Endometrium (tissue), 2 donors: ENCODE measurements around the gene AK6.
"Not testable (repeated sequence)": the region's sequence is repeated elsewhere in the genome, so short reads cannot be mapped to it uniquely, and the experiment has no call there.

ENCODE experiments used
- FAIRE-seq: peaks from 2 replicates; lab custom pipeline; 2012; peaks lifted over from hg19 to GRCh38; lab: Jason Lieb, UNC
- donor health status: control.
- donor health status: control.

AK6 gene

DNA sequence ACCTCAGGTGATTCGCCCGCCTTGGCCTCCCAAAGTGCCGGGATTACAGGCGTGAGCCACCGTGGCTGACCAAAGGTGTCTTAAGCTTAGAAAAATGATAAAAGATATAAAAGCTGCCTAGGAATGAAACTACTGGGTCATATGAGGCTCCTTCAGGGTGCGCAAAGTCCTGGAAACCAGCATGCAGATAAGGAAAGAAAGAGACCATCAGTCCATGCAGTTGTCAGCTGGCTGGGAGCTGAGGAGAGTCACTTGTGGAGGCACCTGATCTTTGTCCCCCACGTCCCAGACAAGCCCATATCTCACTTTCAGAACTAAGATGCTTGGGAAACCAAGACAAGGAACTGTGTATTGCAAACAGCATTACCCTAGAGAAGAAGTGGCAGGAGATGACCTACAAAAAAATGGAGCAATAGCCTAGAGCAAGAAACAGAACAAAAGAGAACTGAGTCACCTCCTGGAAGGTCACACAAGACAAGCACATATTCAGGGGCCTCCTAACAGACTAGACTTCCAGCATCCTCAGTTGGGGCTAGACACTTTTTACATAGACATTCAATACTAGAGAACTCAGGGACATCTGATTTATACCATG, 33.9 kb downstream of the AK6 start:
- no peak for FAIRE-seq

DNA sequence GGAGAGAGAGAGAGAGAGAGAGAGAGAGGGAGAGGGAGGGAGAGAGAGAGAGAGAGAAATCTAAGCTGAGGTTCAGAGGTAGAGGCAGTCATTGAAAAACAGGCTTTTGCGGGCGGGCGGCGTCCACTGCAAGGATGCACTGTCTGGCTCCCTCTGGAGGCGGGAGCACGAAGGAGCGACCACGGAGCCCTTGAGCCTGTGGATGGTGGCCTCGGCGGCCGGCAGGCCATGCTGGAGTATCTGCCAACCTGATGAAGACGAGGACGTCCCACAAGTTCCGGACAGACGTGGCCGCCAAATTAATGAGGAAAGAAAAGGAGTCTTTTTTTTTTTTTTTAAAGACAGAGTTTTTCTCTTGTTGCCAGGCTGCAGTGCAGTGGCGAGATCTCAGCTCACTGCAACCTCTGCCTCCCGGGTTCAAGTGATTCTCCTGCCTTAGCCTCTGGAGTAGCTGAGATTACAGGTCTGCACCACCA, 34.5 kb downstream of the AK6 start:
- FAIRE-seq, result no peak

DNA sequence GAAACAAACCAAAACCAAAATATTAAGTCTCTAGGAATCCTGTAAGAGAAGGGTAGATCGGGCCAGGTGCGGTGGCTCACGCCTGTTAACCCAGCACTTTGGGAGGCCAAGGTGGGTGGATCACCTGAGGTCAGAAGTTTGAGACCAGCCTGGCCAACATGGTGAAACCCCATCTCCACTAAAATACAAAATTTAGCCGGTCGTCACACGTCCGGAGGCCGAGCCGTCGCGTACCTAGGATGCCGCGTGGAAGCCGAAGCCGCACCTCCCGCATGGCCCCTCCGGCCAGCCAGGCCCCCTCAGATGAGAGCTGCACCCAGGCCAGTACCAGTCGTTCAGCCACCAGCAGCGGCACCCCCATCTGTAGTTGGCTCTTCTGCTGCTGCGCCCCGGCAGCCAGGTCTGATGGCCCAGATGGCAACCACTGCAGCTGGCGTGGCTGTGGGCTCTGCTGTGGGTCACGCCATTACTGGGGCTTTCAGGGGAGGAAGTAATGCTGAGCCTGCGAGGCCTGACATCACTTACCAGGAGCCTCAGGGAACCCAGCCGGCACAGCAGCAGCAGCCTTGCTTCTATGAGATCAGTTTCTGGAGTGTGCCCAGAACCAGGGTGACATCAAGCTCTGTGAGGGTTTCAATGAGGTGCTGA, 35.5 kb downstream of the AK6 start:
- not testable (repeated sequence) for FAIRE-seq

GRCh38 chr5:69331528-69332445, 37.5 kb downstream of the AK6 start:
- no peak for FAIRE-seq

DNA sequence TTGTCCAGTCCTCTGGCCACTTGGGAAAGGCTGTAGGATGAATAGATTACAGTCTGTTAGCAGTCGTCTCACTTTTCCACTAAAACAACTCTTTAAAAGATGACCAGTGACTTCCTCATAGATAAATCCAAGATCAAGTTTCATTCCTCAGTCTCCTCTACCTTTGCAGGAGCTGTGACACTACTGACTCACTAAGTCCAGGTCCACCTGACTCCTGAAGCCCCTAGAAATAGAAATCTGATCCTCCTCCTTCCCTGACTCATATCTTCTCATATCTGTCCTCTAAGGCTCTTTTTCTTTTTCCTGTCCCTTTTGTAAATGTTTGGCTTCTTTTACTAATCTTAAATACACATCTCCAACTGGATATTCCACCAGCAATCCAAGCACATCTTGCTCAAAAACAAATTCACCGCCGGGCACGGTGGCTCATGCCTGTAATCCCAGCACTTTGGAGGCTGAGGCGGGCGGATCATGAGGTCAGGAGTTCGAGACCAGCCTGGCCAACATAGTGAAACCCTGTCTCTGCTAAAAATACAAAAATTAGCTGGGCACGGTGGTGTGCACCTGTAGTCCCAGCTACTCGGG, 39.3 kb downstream of the AK6 start:
- no peak for FAIRE-seq

GRCh38 chr5:69326365-69326764, 43.0 kb downstream of the AK6 start:
- no peak for FAIRE-seq

DNA sequence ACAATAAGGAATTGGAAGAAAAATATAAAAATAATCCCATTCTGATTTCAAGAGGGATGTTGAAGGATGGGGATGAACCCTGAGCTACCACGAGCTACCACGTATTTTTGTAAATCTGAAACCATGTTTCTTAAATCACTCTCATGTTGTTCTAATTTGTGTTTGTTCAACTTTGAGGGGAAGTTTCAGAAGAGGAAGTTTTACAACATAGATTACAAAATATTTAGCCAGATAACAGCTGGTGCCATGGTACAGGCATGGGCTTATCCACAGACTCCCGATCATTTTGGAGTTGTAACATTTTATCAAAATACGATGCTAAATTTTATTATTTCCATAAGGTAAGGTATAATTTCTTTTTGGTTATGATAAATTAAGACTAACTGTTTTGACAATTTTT, 51.9 kb downstream of the AK6 start:
- FAIRE-seq, result no peak

DNA sequence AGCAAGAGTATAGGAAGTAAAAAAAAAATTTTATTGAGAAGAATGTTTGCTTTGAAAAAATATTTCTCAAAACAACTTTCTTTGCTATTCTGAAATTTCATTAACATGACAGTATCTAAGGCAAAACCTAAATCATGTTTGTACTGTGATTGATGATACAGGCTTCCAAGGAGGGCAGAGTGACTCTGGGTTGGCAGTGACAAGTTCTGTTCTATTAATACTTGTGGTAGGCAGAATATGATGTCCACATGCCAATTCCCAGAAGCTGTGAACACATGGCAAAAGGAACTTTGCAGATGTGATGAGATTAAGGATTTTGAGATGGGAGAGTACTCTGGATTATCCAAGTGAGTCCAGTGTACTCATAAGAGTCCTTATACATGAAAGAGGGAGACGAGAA, 53.3 kb downstream of the AK6 start:
- no peak for FAIRE-seq

DNA sequence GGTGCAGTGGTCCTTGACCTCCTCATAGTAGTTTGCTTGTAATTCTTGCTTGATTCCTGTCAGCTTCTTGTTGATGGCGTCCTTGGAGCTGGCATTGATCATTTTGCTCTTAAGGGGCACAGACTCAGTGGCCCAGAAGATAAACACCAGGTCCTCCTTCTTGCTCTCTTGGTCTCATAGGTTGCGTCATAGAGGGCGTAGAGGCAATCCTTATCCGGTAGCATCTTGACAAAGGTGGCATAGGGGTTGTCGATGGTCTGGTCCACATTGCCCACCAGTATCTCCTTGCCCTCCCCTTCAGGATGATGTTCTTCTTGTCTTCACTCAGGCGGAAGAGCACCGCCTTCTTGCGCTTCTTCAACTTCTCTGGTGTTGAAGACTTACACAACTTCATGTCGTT, 55.9 kb downstream of the AK6 start:
- FAIRE-seq, result no peak

DNA sequence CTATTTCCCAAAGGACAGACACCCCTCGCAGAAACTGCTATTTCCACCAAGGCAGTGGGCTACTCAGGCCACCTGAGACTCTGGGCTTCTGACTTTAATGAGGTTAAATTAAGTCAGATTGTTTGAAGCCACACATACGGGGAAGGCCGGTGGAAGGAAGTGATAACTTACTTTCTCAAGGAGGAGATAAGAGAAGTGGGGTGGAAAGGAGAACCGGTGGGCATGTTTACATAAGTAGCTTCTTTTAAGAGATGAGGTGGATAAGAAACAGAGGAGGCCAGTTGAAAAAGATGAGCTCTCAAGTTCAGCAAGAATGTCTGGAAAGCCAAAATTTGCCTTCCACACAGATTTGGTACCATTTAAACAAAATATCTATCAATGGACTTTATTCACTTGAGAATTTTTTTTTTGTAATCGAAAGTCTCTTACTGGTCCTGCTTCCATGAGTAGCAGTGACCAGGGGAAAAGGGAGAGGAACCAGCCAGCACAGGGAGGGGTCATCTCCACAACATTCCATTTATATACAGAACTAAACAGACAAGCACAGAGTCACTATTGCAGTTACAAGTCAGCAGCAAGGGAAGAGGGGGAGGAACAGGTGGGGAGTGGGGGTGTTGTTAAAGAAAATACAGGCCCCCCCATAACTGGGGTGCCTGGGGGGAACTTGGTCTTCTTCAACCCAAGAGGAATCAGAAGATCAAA, 56.7 kb downstream of the AK6 start:
- FAIRE-seq, result no peak

DNA sequence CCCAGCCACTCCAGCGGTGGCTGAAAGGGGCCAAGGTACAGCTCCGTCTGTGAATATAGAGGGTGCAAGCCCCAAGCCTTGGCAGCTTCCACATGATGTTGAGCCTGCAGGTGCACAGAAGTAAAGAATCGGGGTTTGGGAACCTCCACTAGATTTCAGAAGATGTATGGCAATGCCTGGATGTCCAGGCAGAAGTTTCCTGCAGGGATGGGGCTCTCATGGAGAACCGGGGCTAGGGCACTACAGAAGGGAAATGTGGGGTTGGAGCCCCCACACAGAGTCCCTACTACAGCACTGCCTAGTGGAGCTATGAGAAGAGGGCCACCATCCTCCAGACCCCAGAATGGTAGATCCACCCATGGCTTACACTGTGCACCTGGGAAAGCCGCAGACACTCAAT, 59.9 kb downstream of the AK6 start:
- no peak for FAIRE-seq

DNA sequence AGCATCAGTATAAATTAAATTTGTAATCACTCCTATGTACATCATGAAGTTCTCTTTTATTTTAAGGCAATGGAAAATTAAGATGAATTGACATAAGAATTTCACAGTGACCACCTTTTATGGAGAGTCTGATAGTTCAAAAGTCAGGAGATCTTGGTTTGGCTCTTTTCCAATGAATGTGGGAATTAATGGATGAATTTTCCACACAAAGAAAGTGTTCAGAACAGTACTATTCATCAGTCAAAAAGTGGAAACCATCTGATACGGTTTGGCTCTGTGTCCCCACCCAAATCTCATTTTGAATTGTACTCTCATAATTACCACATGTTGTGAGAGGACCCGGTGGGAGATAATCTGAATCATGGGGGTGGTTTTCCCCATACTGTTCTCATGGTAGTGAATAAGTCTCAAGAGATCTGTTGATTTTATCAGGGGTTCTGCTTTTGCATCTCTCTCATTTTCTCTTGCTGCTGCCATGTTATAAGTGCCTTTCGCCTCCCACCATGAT, 61.2 kb downstream of the AK6 start:
- no peak for FAIRE-seq

- FAIRE-seq, result no peak
Observed at GRCh38 chr5:69305512-69305911, 63.8 kb downstream of the AK6 start.
